HepG2 (cell line): Measurements from ENCODE around the gene CHTF8. TPM values are rescaled to one million over a fixed set of nuclear protein-coding genes. Genes with fewer than 3 reads are reported as not detected.

Experiments
- ATF4 ChIP-seq, 2 experiments: fragments of 450-650 bp in 1 of 2; sonication (generic) in 1 of 2; formaldehyde crosslinking; IDR thresholded peaks; 2 replicates each; pipeline versions ENCODE4 v1.5.0 to v1.8.0; 2020 to 2022; ENCODE audit warnings: mild to moderate bottlenecking in 1 of 2, missing genetic modification reagents in 1 of 2
- BCL6 ChIP-seq: IDR thresholded peaks from 2 replicates; pipeline ENCODE4 v1.6.1; 2016; ENCODE audit warnings: missing genetic modification reagents, missing compliant biosample characterization
- ETV5 ChIP-seq: IDR thresholded peaks from 2 replicates; pipeline ENCODE4 v1.6.1; 2018; ENCODE audit warnings: missing biosample characterization, missing genetic modification reagents, inconsistent platforms, borderline replicate concordance
- NR3C1 ChIP-seq: sonication (generic); formaldehyde crosslinking; IDR thresholded peaks from 2 replicates; pipeline ENCODE4 v1.4.0; 2020; ENCODE audit warnings: missing genetic modification reagents
- SIN3A ChIP-seq: IDR thresholded peaks from 2 replicates; pipeline ENCODE4 v1.6.1; 2011; ENCODE audit warnings: low read depth, mild to moderate bottlenecking, control low read depth, low read length, borderline replicate concordance
- SMAD9 ChIP-seq: sonication (generic); formaldehyde crosslinking; IDR thresholded peaks from 2 replicates; pipeline ENCODE4 v1.5.1; 2020; ENCODE audit warnings: mild to moderate bottlenecking, missing genetic modification reagents
- SP1 ChIP-seq, 2 experiments: fragments of 450-650 bp in 1 of 2; sonication (generic) in 1 of 2; formaldehyde crosslinking in 1 of 2; IDR thresholded peaks; 2 replicates each; pipeline versions ENCODE4 v1.4.0 to v1.6.1; 2016 to 2020; ENCODE audit warnings: missing genetic modification reagents in 1 of 2
- THRA ChIP-seq: sonication (generic); formaldehyde crosslinking; IDR thresholded peaks from 2 replicates; pipeline ENCODE4 v1.4.0; 2020; ENCODE audit warnings: missing genetic modification reagents, borderline replicate concordance
- UBTF ChIP-seq: sonication (generic); formaldehyde crosslinking; IDR thresholded peaks from 2 replicates; pipeline ENCODE4 v1.4.0; 2020; ENCODE audit warnings: mild to moderate bottlenecking, missing genetic modification reagents
- ZNF362 ChIP-seq: sonication (generic); formaldehyde crosslinking; IDR thresholded peaks from 2 replicates; pipeline ENCODE4 v1.4.0; 2020; ENCODE audit warnings: missing genetic modification reagents, mild to moderate bottlenecking, borderline replicate concordance
- ZNF776 ChIP-seq: sonication (generic); formaldehyde crosslinking; IDR thresholded peaks from 2 replicates; pipeline ENCODE4 v1.4.0; 2020; ENCODE audit warnings: mild to moderate bottlenecking, missing genetic modification reagents
- polyA plus RNA-seq, 8 experiments: library from polyadenylated mRNA; depleted of rRNA in 3 of 8; stranded (reverse) in 7 of 8; unstranded in 1 of 8; fragments of >200 nt; fragmentation: Illumina TruSeq in 4 of 8; extraction: Trizol in 4 of 8; gene quantifications; 2 replicates each; pipeline versions ENCODE4 v1.2.1 to v1.2.3, GENCODE V29; 2011 to 2016; ENCODE audit warnings: low read depth in 4 of 8, missing spikeins in 1 of 8, mixed read lengths in 1 of 8; ENCODE audit not compliant: insufficient read depth in 1 of 8
- total RNA-seq, 5 experiments: library from RNA; depleted of rRNA; stranded (reverse); fragments of >200 nt; fragmentation: Illumina TruSeq; extraction: Trizol; gene quantifications; 2 replicates each; pipeline ENCODE4 v1.2.3, GENCODE V29; 2016; ENCODE audit warnings: low read depth in 1 of 5
- TF ChIP-seq, protein P1 (sequence below): sonication (generic); formaldehyde crosslinking; IDR thresholded peaks from 2 replicates; pipeline ENCODE4 v1.9.0; 2021; ENCODE audit warnings: missing genetic modification reagents, borderline replicate concordance
- TF ChIP-seq, protein P2 (sequence below): sonication (generic); formaldehyde crosslinking; IDR thresholded peaks from 2 replicates; pipeline ENCODE4 v1.4.0; 2020; ENCODE audit warnings: mild to moderate bottlenecking, missing genetic modification reagents, borderline replicate concordance

The CHTF8 gene
- total and polyA plus RNA-seq, 2 of the 13 experiments (the other 11 are each of a cell fraction or from before 2014, with no cell fraction given), result 37.2 to 67.5 TPM

GRCh38 chr16:69132424-69133252, at the start of gene CHTF8, which contains the start of gene UTP4 (continued):
- TF ChIP-seq, protein P1, sequence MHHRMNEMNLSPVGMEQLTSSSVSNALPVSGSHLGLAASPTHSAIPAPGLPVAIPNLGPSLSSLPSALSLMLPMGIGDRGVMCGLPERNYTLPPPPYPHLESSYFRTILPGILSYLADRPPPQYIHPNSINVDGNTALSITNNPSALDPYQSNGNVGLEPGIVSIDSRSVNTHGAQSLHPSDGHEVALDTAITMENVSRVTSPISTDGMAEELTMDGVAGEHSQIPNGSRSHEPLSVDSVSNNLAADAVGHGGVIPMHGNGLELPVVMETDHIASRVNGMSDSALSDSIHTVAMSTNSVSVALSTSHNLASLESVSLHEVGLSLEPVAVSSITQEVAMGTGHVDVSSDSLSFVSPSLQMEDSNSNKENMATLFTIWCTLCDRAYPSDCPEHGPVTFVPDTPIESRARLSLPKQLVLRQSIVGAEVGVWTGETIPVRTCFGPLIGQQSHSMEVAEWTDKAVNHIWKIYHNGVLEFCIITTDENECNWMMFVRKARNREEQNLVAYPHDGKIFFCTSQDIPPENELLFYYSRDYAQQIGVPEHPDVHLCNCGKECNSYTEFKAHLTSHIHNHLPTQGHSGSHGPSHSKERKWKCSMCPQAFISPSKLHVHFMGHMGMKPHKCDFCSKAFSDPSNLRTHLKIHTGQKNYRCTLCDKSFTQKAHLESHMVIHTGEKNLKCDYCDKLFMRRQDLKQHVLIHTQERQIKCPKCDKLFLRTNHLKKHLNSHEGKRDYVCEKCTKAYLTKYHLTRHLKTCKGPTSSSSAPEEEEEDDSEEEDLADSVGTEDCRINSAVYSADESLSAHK (CRISPR knock-in tag), result 0 out of 2 replicates have a peak, but pooled peaks have one; percentile 35
- TF ChIP-seq SP1 (IDR thresholded peaks at IDR 0.05) (no peak), SP1 (CRISPR knock-in tag; IDR thresholded peaks at IDR 0.05) (peak; percentile 56; the same call in 1 of the 2 replicates), ZNF776 (CRISPR knock-in tag) (peak; percentile 42; the same call in 1 of the 2 replicates), ATF4 (CRISPR knock-in tag; IDR thresholded peaks at IDR 0.05) (peak in 1 of 2 experiments; percentile 25; a peak in 2 of 4 replicates), SIN3A (peak; percentile 94; the same call in 1 of the 2 replicates), BCL6 (CRISPR knock-in tag) (peak; percentile 11; the same call in 1 of the 2 replicates), NR3C1 (CRISPR knock-in tag) (no peak), ETV5 (CRISPR knock-in tag) (peak; percentile 65; the same call in 1 of the 2 replicates), THRA (CRISPR knock-in tag) (no peak), ZNF362 (no peak), SMAD9 (CRISPR knock-in tag) (no peak), UBTF (CRISPR knock-in tag) (no peak; the same call in none of the 2 replicates)
- TF ChIP-seq, protein P2, sequence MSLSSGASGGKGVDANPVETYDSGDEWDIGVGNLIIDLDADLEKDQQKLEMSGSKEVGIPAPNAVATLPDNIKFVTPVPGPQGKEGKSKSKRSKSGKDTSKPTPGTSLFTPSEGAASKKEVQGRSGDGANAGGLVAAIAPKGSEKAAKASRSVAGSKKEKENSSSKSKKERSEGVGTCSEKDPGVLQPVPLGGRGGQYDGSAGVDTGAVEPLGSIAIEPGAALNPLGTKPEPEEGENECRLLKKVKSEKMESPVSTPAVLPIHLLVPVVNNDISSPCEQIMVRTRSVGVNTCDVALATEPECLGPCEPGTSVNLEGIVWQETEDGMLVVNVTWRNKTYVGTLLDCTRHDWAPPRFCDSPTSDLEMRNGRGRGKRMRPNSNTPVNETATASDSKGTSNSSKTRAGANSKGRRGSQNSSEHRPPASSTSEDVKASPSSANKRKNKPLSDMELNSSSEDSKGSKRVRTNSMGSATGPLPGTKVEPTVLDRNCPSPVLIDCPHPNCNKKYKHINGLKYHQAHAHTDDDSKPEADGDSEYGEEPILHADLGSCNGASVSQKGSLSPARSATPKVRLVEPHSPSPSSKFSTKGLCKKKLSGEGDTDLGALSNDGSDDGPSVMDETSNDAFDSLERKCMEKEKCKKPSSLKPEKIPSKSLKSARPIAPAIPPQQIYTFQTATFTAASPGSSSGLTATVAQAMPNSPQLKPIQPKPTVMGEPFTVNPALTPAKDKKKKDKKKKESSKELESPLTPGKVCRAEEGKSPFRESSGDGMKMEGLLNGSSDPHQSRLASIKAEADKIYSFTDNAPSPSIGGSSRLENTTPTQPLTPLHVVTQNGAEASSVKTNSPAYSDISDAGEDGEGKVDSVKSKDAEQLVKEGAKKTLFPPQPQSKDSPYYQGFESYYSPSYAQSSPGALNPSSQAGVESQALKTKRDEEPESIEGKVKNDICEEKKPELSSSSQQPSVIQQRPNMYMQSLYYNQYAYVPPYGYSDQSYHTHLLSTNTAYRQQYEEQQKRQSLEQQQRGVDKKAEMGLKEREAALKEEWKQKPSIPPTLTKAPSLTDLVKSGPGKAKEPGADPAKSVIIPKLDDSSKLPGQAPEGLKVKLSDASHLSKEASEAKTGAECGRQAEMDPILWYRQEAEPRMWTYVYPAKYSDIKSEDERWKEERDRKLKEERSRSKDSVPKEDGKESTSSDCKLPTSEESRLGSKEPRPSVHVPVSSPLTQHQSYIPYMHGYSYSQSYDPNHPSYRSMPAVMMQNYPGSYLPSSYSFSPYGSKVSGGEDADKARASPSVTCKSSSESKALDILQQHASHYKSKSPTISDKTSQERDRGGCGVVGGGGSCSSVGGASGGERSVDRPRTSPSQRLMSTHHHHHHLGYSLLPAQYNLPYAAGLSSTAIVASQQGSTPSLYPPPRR (CRISPR knock-in tag), result no peak; the same call in none of the 2 replicates
